ENCODE data around the gene MPZL2.

Gene MPZL2

GRCh38 chr11:118226781-118227180, 37.3 kb downstream of the MPZL2 start:
- TF ChIP-seq ZNF274 (IDR thresholded peaks at IDR 0.05; ENCODE audit: low read depth, low read length) (no peak), YY1 (IDR thresholded peaks at IDR 0.05; ENCODE audit: insufficient read depth, insufficient read length) (no peak), SUZ12 (IDR thresholded peaks at IDR 0.05; ENCODE audit: extremely low read depth, insufficient read depth, insufficient read length) (no peak)
- H3K9ac ChIP-seq (ENCODE audit: insufficient read length, low read depth), result no peak overlapping the region
- H3K36me3 ChIP-seq (ENCODE audit: insufficient read depth, insufficient read length, low read length), result no peaks in the 10 kb centered on the region
- no peaks in the 10 kb centered on the region for H3K4me1 ChIP-seq (ENCODE audit: insufficient read depth, insufficient read length)
- no peaks in the 10 kb centered on the region for H3K9me3 ChIP-seq (ENCODE audit: insufficient read depth, low read length)
- no peak overlapping the region for H3K4me3 ChIP-seq (ENCODE audit: insufficient read length, low read depth)
- no peak for DNase-seq (ENCODE audit: low read depth, low spot score)
- no peaks in the 10 kb centered on the region for H3K27me3 ChIP-seq (ENCODE audit: insufficient read depth, insufficient read length)

- H3K4me1 ChIP-seq (ENCODE audit: insufficient read depth, insufficient read length), result no peaks in the 10 kb centered on the region
- no peaks in the 10 kb centered on the region for H3K9me3 ChIP-seq (ENCODE audit: insufficient read depth, low read length)
- TF ChIP-seq SUZ12 (IDR thresholded peaks at IDR 0.05; ENCODE audit: extremely low read depth, insufficient read depth, insufficient read length), result no peak
- TF ChIP-seq ZNF274 (IDR thresholded peaks at IDR 0.05; ENCODE audit: low read depth, low read length), result no peak
- no peak for TF ChIP-seq YY1 (IDR thresholded peaks at IDR 0.05; ENCODE audit: insufficient read depth, insufficient read length)
- H3K9ac ChIP-seq (ENCODE audit: insufficient read length, low read depth), result no peak overlapping the region
- no peak for DNase-seq (ENCODE audit: low read depth, low spot score)
- no peak overlapping the region for H3K4me3 ChIP-seq (ENCODE audit: insufficient read length, low read depth)
- H3K36me3 ChIP-seq (ENCODE audit: insufficient read depth, insufficient read length, low read length), result no peaks in the 10 kb centered on the region
- no peaks in the 10 kb centered on the region for H3K27me3 ChIP-seq (ENCODE audit: insufficient read depth, insufficient read length)
These were observed 37.8 kb downstream of the MPZL2 start for GRCh38 chr11:118226296-118226695.

- Histone ChIP-seq H3K9me3 (ENCODE audit: insufficient read depth, low read length) (no peaks in the 10 kb centered on the region), H3K36me3 (ENCODE audit: insufficient read depth, insufficient read length, low read length) (no peaks in the 10 kb centered on the region), H3K4me1 (ENCODE audit: insufficient read depth, insufficient read length) (no peaks in the 10 kb centered on the region), H3K27me3 (ENCODE audit: insufficient read depth, insufficient read length) (no peaks in the 10 kb centered on the region), H3K9ac (ENCODE audit: insufficient read length, low read depth) (no peak within 1 kb of the TSS), H3K4me3 (ENCODE audit: insufficient read length, low read depth) (no peak within 1 kb of the TSS)
- no peak for DNase-seq (ENCODE audit: low read depth, low spot score)
- TF ChIP-seq SUZ12 (IDR thresholded peaks at IDR 0.05; ENCODE audit: extremely low read depth, insufficient read depth, insufficient read length) (no peak), YY1 (IDR thresholded peaks at IDR 0.05; ENCODE audit: insufficient read depth, insufficient read length) (no peak), ZNF274 (IDR thresholded peaks at IDR 0.05; ENCODE audit: low read depth, low read length) (no peak)
These were observed 39.4 kb downstream of the MPZL2 start, which contains the start of gene JAML for GRCh38 chr11:118224511-118225188. Gene JAML (minus strand): TSS chr11:118225011. CDS start chr11:118214866, 10,145 bp downstream.

- TF ChIP-seq ZNF274 (IDR thresholded peaks at IDR 0.05; ENCODE audit: low read depth, low read length) (no peak), SUZ12 (IDR thresholded peaks at IDR 0.05; ENCODE audit: extremely low read depth, insufficient read depth, insufficient read length) (no peak), YY1 (IDR thresholded peaks at IDR 0.05; ENCODE audit: insufficient read depth, insufficient read length) (no peak)
- no peaks in the 10 kb centered on the region for H3K4me1 ChIP-seq (ENCODE audit: insufficient read depth, insufficient read length)
These were observed 40.1 kb downstream of the MPZL2 start for GRCh38 chr11:118223992-118224391.

GRCh38 chr11:118223570-118223969, 40.5 kb downstream of the MPZL2 start:
- TF ChIP-seq ZNF274 (IDR thresholded peaks at IDR 0.05; ENCODE audit: low read depth, low read length) (no peak), SUZ12 (IDR thresholded peaks at IDR 0.05; ENCODE audit: extremely low read depth, insufficient read depth, insufficient read length) (no peak), YY1 (IDR thresholded peaks at IDR 0.05; ENCODE audit: insufficient read depth, insufficient read length) (no peak)
- H3K9ac ChIP-seq (ENCODE audit: insufficient read length, low read depth), result no peak overlapping the region
- no peak overlapping the region for H3K4me3 ChIP-seq (ENCODE audit: insufficient read length, low read depth)
- no peaks in the 10 kb centered on the region for H3K4me1 ChIP-seq (ENCODE audit: insufficient read depth, insufficient read length)
- no peak for DNase-seq (ENCODE audit: low read depth, low spot score)
- H3K36me3 ChIP-seq (ENCODE audit: insufficient read depth, insufficient read length, low read length), result no peaks in the 10 kb centered on the region
- H3K9me3 ChIP-seq (ENCODE audit: insufficient read depth, low read length), result no peaks in the 10 kb centered on the region
- H3K27me3 ChIP-seq (ENCODE audit: insufficient read depth, insufficient read length), result no peaks in the 10 kb centered on the region

More at GRCh38 chr11:118223992-118224391, 40.1 kb downstream of the MPZL2 start:
- Histone ChIP-seq H3K9me3 (ENCODE audit: insufficient read depth, low read length) (no peaks in the 10 kb centered on the region), H3K36me3 (ENCODE audit: insufficient read depth, insufficient read length, low read length) (no peaks in the 10 kb centered on the region), H3K9ac (ENCODE audit: insufficient read length, low read depth) (no peak overlapping the region), H3K4me3 (ENCODE audit: insufficient read length, low read depth) (no peak overlapping the region), H3K27me3 (ENCODE audit: insufficient read depth, insufficient read length) (no peaks in the 10 kb centered on the region)
- no peak for DNase-seq (ENCODE audit: low read depth, low spot score)

- no peak for DNase-seq (ENCODE audit: low read depth, low spot score)
- TF ChIP-seq YY1 (IDR thresholded peaks at IDR 0.05; ENCODE audit: insufficient read depth, insufficient read length) (no peak), ZNF274 (IDR thresholded peaks at IDR 0.05; ENCODE audit: low read depth, low read length) (no peak), SUZ12 (IDR thresholded peaks at IDR 0.05; ENCODE audit: extremely low read depth, insufficient read depth, insufficient read length) (no peak)
- Histone ChIP-seq H3K9ac (ENCODE audit: insufficient read length, low read depth) (no peak overlapping the region), H3K27me3 (ENCODE audit: insufficient read depth, insufficient read length) (no peaks in the 10 kb centered on the region), H3K4me1 (ENCODE audit: insufficient read depth, insufficient read length) (no peaks in the 10 kb centered on the region), H3K9me3 (ENCODE audit: insufficient read depth, low read length) (no peaks in the 10 kb centered on the region), H3K4me3 (ENCODE audit: insufficient read length, low read depth) (no peak overlapping the region), H3K36me3 (ENCODE audit: insufficient read depth, insufficient read length, low read length) (no peaks in the 10 kb centered on the region)
These were observed 41.7 kb downstream of the MPZL2 start for GRCh38 chr11:118222437-118222836.

GRCh38 chr11:118221419-118221818, 42.7 kb downstream of the MPZL2 start:
- no peak overlapping the region for H3K4me3 ChIP-seq (ENCODE audit: insufficient read length, low read depth)
- no peaks in the 10 kb centered on the region for H3K9me3 ChIP-seq (ENCODE audit: insufficient read depth, low read length)
- no peak for TF ChIP-seq YY1 (IDR thresholded peaks at IDR 0.05; ENCODE audit: insufficient read depth, insufficient read length)
- no peak for TF ChIP-seq ZNF274 (IDR thresholded peaks at IDR 0.05; ENCODE audit: low read depth, low read length)
- TF ChIP-seq SUZ12 (IDR thresholded peaks at IDR 0.05; ENCODE audit: extremely low read depth, insufficient read depth, insufficient read length), result no peak
- DNase-seq (ENCODE audit: low read depth, low spot score), result no peak
- no peak overlapping the region for H3K9ac ChIP-seq (ENCODE audit: insufficient read length, low read depth)
- no peaks in the 10 kb centered on the region for H3K27me3 ChIP-seq (ENCODE audit: insufficient read depth, insufficient read length)
- no peaks in the 10 kb centered on the region for H3K36me3 ChIP-seq (ENCODE audit: insufficient read depth, insufficient read length, low read length)
- H3K4me1 ChIP-seq (ENCODE audit: insufficient read depth, insufficient read length), result no peaks in the 10 kb centered on the region
